Heart left ventricle (tissue), 13 donors: Measurements from ENCODE around the gene STOML3.

Experiments
- CTCF ChIP-seq, 12 donors: fragments of 200-600 bp; sonication (generic) in 4 of 12; IDR thresholded peaks; one replicate each; pipeline versions ENCODE4 v1.5.0 to v1.8.0; 2018 to 2022; ENCODE audit warnings: antibody characterized with exemption in 12 of 12, mild to moderate bottlenecking in 5 of 12
- POLR2A ChIP-seq, 2 donors: fragments of 450-650 bp; IDR thresholded peaks; one replicate each; pipeline ENCODE4 v1.6.1; 2017; ENCODE audit warnings: antibody characterized with exemption in 2 of 2, mild to moderate bottlenecking in 2 of 2, moderate library complexity in 2 of 2
- donor health status: ischemic (EF 13 %, LVEDD 7.1; RV severe dilation, severe dysfunction).
- donor health status: DM: no; HTN: yes; CAD: no.
- donor health status: DM: no; HTN: no; CAD: no.
- donor health status: ischemic (EF 25% LVEDD 6.9; RV normal size, moderate dysfunction).
- donor health status: ischemic (EF 25% LVEDD 5.7; RV mildly dilated, moderate dysfunction).
- donor health status: ischemic (EF 35%, LVEDD 5.7; RV mildly dilated, moderate dysfunction).
- donor health status: nonischemic (EF 11% LVEDD 7.7; RV severe dilation, severe dysfunction).
- donor health status: DM: yes; HTN: yes; CAD: no.
- donor health status: PGD.
- donor health status: ischemic (EF 29% LVEDD 5.4; RV normal size, mild dysfunction).
- donor health status: nonischemic (EF 23%, LVEDD 6.1; RV moderate dilation, normal function).

DNA sequence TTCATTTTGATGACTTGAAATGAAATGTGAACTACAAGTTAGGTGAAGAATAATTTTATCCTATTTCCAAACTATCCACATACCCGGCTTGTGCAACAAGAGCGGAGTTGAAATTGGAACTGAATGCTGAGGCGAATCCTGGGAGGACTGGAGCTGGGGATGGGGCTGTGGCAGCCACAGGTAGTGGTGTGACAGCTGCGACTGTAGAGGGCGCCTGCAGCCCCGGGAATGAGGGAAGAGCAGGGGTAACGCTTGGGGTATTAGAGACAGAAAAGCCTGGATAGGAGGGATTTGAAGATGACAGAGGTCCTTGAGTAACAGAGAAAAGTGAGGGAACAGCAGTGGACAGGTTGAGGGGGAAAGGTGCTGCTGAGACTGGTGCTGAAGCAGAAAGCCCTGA lies 22.0 kb upstream of the STOML3 start:
- TF ChIP-seq CTCF (IDR thresholded peaks at IDR 0.05) (peak in 1 of 12 donors; percentile 9), POLR2A (IDR thresholded peaks at IDR 0.05) (no peak)
